Endodermal cell (in vitro differentiated cells): Measurements from ENCODE around the gene CELF1. TPM values are rescaled to one million over a fixed set of nuclear protein-coding genes. Genes with fewer than 3 reads are reported as not detected.
A peak's percentile ranks its signal among the peaks of the same experiment; 100 is the strongest.

ENCODE experiments used
- DNase-seq: peaks from one replicate; pipeline ENCODE4 v3.0.0-alpha.2; 2017
- H3K27ac ChIP-seq: 2 replicates; pipeline ENCODE4 v1.5.1; 2013; ENCODE audit warnings: mild to moderate bottlenecking, low read depth, low read length, moderate library complexity
- H3K27me3 ChIP-seq: 2 replicates; pipeline ENCODE4 v1.6.1; 2013; ENCODE audit warnings: mild to moderate bottlenecking, low read length, moderate library complexity; ENCODE audit not compliant: insufficient read depth, control insufficient read depth, poor library complexity, severe bottlenecking
- H3K36me3 ChIP-seq: 2 replicates; pipeline ENCODE4 v1.7.0; 2013; ENCODE audit warnings: mild to moderate bottlenecking, low read length, moderate library complexity; ENCODE audit not compliant: control insufficient read depth, insufficient read depth
- H3K4me1 ChIP-seq: one replicate; pipeline ENCODE4 v1.7.0; 2013; ENCODE audit warnings: low read length; ENCODE audit not compliant: control insufficient read depth, insufficient read depth
- H3K4me3 ChIP-seq: 2 replicates; pipeline ENCODE4 v1.5.1; 2013; ENCODE audit warnings: mild to moderate bottlenecking, low read length, moderate library complexity
- H3K9ac ChIP-seq: 2 replicates; pipeline ENCODE4 v1.6.1; 2013; ENCODE audit warnings: mild to moderate bottlenecking, low read length, moderate library complexity; ENCODE audit not compliant: poor library complexity, severe bottlenecking; ENCODE audit errors: extremely low read depth
- H3K9me3 ChIP-seq: 2 replicates; pipeline ENCODE4 v1.6.1; 2013; ENCODE audit warnings: mild to moderate bottlenecking, low read length, moderate library complexity; ENCODE audit not compliant: control insufficient read depth
- H3K27ac Mint-ChIP-seq: 2 replicates; pipeline ENCODE4 v1.8.0; 2020; ENCODE audit warnings: mixed read lengths
- H3K27me3 Mint-ChIP-seq: 2 replicates; pipeline ENCODE4 v1.8.0; 2021; ENCODE audit warnings: mild to moderate bottlenecking, mixed read lengths; ENCODE audit not compliant: insufficient read depth
- H3K36me3 Mint-ChIP-seq: 2 replicates; pipeline ENCODE4 v1.8.0; 2020; ENCODE audit warnings: low read depth, mixed read lengths
- H3K4me1 Mint-ChIP-seq: 2 replicates; pipeline ENCODE4 v1.8.0; 2020; ENCODE audit warnings: mixed read lengths
- H3K4me3 Mint-ChIP-seq: 2 replicates; pipeline ENCODE4 v1.8.0; 2020; ENCODE audit warnings: mild to moderate bottlenecking, moderate library complexity, mixed read lengths
- H3K9me3 Mint-ChIP-seq: 2 replicates; pipeline ENCODE4 v1.8.0; 2020; ENCODE audit warnings: mild to moderate bottlenecking, mixed read lengths
- CTCF ChIP-seq: fragments of 200-600 bp; sonication (generic); conservative IDR thresholded peaks from 2 replicates; pipeline ENCODE4 v1.5.0; 2021; ENCODE audit warnings: antibody characterized with exemption, mild to moderate bottlenecking
- WGBS, 2 experiments: methylation state at CpG; one replicate each; pipeline versions ENCODE4 v1.1.5 to v1.1.7; 2013; ENCODE audit warnings: missing lambda C conversion rate in 2 of 2, mixed read lengths in 1 of 2; ENCODE audit not compliant: insufficient coverage in 1 of 2, insufficient read length in 1 of 2; 5-methylcytosine and 5-hydroxymethylcytosine counted together
- total RNA-seq, 2 donors: library from RNA; stranded (reverse); fragmentation: NEBNext Ultra II Directional in 1 of 2; extraction: Animal tissue kit (Norgen Biotek cat#: 25700) in 1 of 2; gene quantifications; 2 replicates in 1 of 2; 3 replicates in 1 of 2; pipeline ENCODE4 v1.2.1, GENCODE V29; 2021

The CELF1 gene
- total RNA-seq, 2 donors from 2014 or later: 202 to 205 TPM

- H3K36me3 Mint-ChIP-seq: peaks cover 14% of the 10 kb centered on the region
- Histone ChIP-seq H3K27me3 (no peaks in the 10 kb centered on the region), H3K36me3 (peaks cover 81% of the 10 kb centered on the region), H3K4me1 (peaks cover 16% of the 10 kb centered on the region), H3K9ac (no peak overlapping the region), H3K9me3 (no peaks in the 10 kb centered on the region), H3K27ac (no peak overlapping the region), H3K4me3 (no peak overlapping the region)
- H3K4me3 Mint-ChIP-seq: no peak overlapping the region
- H3K9me3 Mint-ChIP-seq: no peaks in the 10 kb centered on the region
- no peak for TF ChIP-seq CTCF
- no peaks in the 10 kb centered on the region for H3K27me3 Mint-ChIP-seq
- WGBS, 2 experiments: 98 to 100% methylated on average over 3 of the region's 3 CpGs
- peak overlapping the region; percentile 9 for H3K27ac Mint-ChIP-seq
- H3K4me1 Mint-ChIP-seq: peaks cover 37% of the 10 kb centered on the region
- no peak for DNase-seq
Observed at GRCh38 chr11:47498149-47498548, 54.8 kb downstream of the CELF1 start.

DNA sequence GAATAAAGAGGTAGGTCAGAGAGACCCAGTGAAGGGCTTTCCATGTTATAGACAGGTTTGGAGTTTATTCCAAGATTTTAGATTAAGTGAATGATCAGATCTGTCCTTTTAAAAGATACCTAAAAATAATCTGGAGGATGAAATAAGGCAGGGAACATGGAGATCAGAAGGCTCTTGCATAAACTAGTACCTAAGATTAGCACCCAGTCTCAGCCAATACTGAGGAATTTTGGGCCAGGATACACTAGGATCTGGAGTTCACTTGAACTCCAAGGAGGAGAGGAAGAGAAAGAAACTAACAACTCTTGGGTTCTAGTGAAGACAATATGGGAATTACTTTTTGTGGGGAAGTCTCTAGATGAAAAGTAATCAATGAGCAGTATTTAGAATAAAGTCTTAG, 56.1 kb downstream of the CELF1 start:
- no peak for DNase-seq
- Histone ChIP-seq H3K4me3 (no peak overlapping the region), H3K36me3 (peaks cover 84% of the 10 kb centered on the region), H3K4me1 (peaks cover 16% of the 10 kb centered on the region), H3K9me3 (no peaks in the 10 kb centered on the region), H3K27me3 (no peaks in the 10 kb centered on the region), H3K9ac (no peak overlapping the region), H3K27ac (no peak overlapping the region)
- Mint-ChIP-seq H3K9me3 (no peaks in the 10 kb centered on the region), H3K36me3 (peaks cover 22% of the 10 kb centered on the region), H3K4me3 (no peak overlapping the region), H3K4me1 (peaks cover 34% of the 10 kb centered on the region), H3K27ac (no peak overlapping the region), H3K27me3 (no peaks in the 10 kb centered on the region)
- TF ChIP-seq CTCF: no peak

DNA sequence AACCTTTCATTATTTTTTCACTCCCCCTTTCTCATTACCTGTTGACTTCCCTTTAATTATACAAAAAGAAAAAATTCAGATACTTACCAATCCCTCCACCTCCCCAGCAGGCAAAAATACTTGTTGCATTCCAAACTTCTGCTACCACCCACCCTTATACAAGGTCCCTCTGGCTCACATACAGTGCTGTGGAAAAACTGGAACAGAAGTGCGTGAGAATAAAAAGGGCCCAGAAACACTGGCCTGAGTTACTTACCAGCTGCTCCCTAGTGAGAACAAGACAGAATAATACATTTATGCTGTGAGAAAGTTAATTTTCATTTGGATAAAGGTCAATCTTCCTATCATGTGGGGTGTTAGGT, 57.1 kb downstream of the CELF1 start:
- Mint-ChIP-seq H3K36me3 (peaks cover 22% of the 10 kb centered on the region), H3K27me3 (no peaks in the 10 kb centered on the region), H3K9me3 (no peaks in the 10 kb centered on the region), H3K4me1 (peaks cover 29% of the 10 kb centered on the region), H3K4me3 (no peak overlapping the region), H3K27ac (no peak overlapping the region)
- no peaks in the 10 kb centered on the region for H3K27me3 ChIP-seq
- H3K9ac ChIP-seq: no peak overlapping the region
- H3K27ac ChIP-seq: no peak overlapping the region
- WGBS, 2 experiments: 86 to 100% methylated on average over 1 of the region's 1 CpG
- H3K4me3 ChIP-seq: no peak overlapping the region
- DNase-seq: no peak
- peaks cover 85% of the 10 kb centered on the region for H3K36me3 ChIP-seq
- peaks cover 11% of the 10 kb centered on the region for H3K4me1 ChIP-seq
- no peak for TF ChIP-seq CTCF
- no peaks in the 10 kb centered on the region for H3K9me3 ChIP-seq
